B cell (primary cell): ENCODE measurements around the gene BRME1.

ENCODE experiments used
- EZH2 ChIP-seq: IDR thresholded peaks from 2 replicates; pipeline ENCODE4 v1.6.1; 2012; ENCODE audit warnings: borderline replicate concordance, low read depth, mild to moderate bottlenecking, moderate library complexity, low read length; ENCODE audit not compliant: insufficient read depth, poor library complexity, severe bottlenecking
- TF ChIP-seq, protein P1 (sequence below): fragments of 200-600 bp; IDR thresholded peaks from one replicate; pipeline ENCODE4 v1.8.0; 2022; ENCODE audit warnings: antibody characterized with exemption, mild to moderate bottlenecking

DNA sequence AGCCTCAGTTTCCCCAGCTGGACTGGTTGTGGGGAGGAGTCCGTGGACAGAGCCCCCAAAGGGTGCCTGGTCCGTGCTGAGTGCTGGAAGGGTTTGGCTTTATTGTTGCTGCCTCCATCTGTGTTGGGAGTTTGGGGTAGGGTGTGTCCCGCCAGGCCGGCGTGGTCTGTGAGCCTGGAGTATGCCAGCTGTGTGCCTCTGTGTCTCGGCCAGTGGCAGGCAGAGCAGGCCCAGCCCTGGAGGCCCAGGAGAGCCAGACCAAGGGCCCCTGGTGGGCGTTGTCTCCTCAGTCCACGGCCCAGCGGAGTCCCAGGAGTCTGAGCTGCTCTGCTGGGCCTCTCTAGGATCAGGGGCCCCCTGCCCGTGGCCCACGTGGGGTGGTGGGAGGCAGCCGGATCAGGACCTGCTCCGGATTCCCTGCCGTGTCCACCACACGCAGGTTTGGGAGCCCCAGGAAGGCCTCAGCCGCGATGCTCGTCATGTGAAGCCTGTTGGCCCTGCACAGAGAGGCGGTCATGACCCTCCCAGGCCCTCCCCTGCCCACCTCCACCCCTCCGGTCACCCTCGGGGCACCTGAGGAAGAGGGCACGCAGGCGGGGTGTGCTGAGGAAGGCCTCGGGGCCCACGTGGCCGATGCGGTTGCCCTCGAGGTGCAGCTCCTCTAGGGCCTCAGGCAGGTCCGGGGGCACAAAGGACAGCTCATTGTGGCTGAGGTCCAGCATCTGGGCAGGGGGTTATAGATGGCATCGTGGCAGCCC is 25.7 kb upstream of the BRME1 start:
- TF ChIP-seq, protein P1, sequence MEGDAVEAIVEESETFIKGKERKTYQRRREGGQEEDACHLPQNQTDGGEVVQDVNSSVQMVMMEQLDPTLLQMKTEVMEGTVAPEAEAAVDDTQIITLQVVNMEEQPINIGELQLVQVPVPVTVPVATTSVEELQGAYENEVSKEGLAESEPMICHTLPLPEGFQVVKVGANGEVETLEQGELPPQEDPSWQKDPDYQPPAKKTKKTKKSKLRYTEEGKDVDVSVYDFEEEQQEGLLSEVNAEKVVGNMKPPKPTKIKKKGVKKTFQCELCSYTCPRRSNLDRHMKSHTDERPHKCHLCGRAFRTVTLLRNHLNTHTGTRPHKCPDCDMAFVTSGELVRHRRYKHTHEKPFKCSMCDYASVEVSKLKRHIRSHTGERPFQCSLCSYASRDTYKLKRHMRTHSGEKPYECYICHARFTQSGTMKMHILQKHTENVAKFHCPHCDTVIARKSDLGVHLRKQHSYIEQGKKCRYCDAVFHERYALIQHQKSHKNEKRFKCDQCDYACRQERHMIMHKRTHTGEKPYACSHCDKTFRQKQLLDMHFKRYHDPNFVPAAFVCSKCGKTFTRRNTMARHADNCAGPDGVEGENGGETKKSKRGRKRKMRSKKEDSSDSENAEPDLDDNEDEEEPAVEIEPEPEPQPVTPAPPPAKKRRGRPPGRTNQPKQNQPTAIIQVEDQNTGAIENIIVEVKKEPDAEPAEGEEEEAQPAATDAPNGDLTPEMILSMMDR = no peak
- TF ChIP-seq EZH2 = no peak
